CD4-positive, alpha-beta memory T cell (primary cell): ENCODE data around the gene RNF152. TPM values are rescaled to one million over a fixed set of nuclear protein-coding genes. Genes with fewer than 3 reads are reported as not detected.

Source experiments
- CTCF ChIA-PET: fragments of 350-600 bp; sonication (Branson Sonifier 250); formaldehyde crosslinking; loops from one replicate; lab custom pipeline; 2021; ENCODE audit warnings: inconsistent platforms; ENCODE audit not compliant: partially characterized antibody; lab: Charles Lee
- POLR2A ChIA-PET: fragments of 350-600 bp; sonication (Branson Sonifier 250); formaldehyde crosslinking; loops from one replicate; lab custom pipeline; 2021; ENCODE audit not compliant: partially characterized antibody; lab: Charles Lee
- DNase-seq, 5 donors: peaks; one replicate each; pipeline versions ENCODE4 v3.0.0 to v3.0.0-alpha.2; 2020 to 2022; ENCODE audit warnings: mixed read lengths in 1 of 5
- H3K27ac ChIP-seq: one replicate; pipeline ENCODE4 v1.7.0; 2013; ENCODE audit warnings: low read depth, low read length
- H3K27me3 ChIP-seq: 2 replicates; pipeline ENCODE4 v1.7.0; 2013; ENCODE audit warnings: mild to moderate bottlenecking, low read length, moderate library complexity; ENCODE audit not compliant: insufficient read depth
- H3K36me3 ChIP-seq: 2 replicates; pipeline ENCODE4 v1.7.0; 2013; ENCODE audit warnings: mild to moderate bottlenecking, low read length, moderate library complexity; ENCODE audit not compliant: insufficient read depth
- H3K4me1 ChIP-seq: 2 replicates; pipeline ENCODE4 v1.7.0; 2013; ENCODE audit warnings: mild to moderate bottlenecking, low read length, moderate library complexity; ENCODE audit not compliant: insufficient read depth
- H3K4me3 ChIP-seq, 2 donors: one replicate each; pipeline ENCODE4 v1.7.0; 2013; ENCODE audit warnings: low read length in 2 of 2, mild to moderate bottlenecking in 1 of 2
- H3K9me3 ChIP-seq, 2 donors: one replicate each; pipeline ENCODE4 v1.7.0; 2013; ENCODE audit warnings: low read length in 2 of 2, control low read depth in 1 of 2; ENCODE audit not compliant: control insufficient read depth in 1 of 2
- H3K27ac Mint-ChIP-seq, 7 donors: one replicate each; pipeline ENCODE4 v1.8.0; 2020 to 2021; ENCODE audit warnings: mixed read lengths in 7 of 7, mild to moderate bottlenecking in 6 of 7, inconsistent platforms in 3 of 7, moderate library complexity in 3 of 7
- H3K27me3 Mint-ChIP-seq, 2 donors: one replicate each; pipeline ENCODE4 v1.8.0; 2020 to 2021; ENCODE audit warnings: mixed read lengths in 2 of 2
- H3K36me3 Mint-ChIP-seq, 2 donors: one replicate each; pipeline ENCODE4 v1.8.0; 2020 to 2021; ENCODE audit warnings: mixed read lengths in 2 of 2, inconsistent platforms in 1 of 2, mild to moderate bottlenecking in 1 of 2
- H3K4me1 Mint-ChIP-seq, 4 donors: one replicate each; pipeline ENCODE4 v1.8.0; 2020 to 2021; ENCODE audit warnings: mixed read lengths in 4 of 4, mild to moderate bottlenecking in 1 of 4
- H3K4me3 Mint-ChIP-seq, 8 donors: one replicate each; pipeline ENCODE4 v1.8.0; 2020 to 2021; ENCODE audit warnings: mixed read lengths in 8 of 8, mild to moderate bottlenecking in 7 of 8, moderate library complexity in 6 of 8, inconsistent platforms in 3 of 8
- H3K9me3 Mint-ChIP-seq, 8 donors: one replicate each; pipeline ENCODE4 v1.8.0; 2020 to 2021; ENCODE audit warnings: mixed read lengths in 8 of 8, mild to moderate bottlenecking in 5 of 8, inconsistent platforms in 3 of 8, moderate library complexity in 1 of 8
- intact Hi-C: fragments of 100-400 bp; cut with micrococcal nuclease; formaldehyde crosslinking; loops from one replicate; pipeline ENCODE4 v1.15.1; 2023
- polyA plus RNA-seq, 2 donors: library from polyadenylated mRNA; unstranded; fragments of 300-500 nt; fragmentation: Illumina TruSeq; gene quantifications; one replicate each; pipeline ENCODE4 v1.2.3, GENCODE V29; 2021
- total RNA-seq, 2 experiments: library from RNA; stranded (reverse); gene quantifications; one replicate each; pipeline ENCODE4 v1.2.3, GENCODE V29; 2021

The RNF152 gene
- total and polyA plus RNA-seq, 4 experiments from 2014 or later: 0.06 to 0.20 TPM; not detected in 2

GRCh38 chr18:61908661-61909060 lies 15.9 kb upstream of the RNF152 start:
- H3K4me3 ChIP-seq: no peak overlapping the region
- ChIA-PET CTCF (interaction anchor here (1.5 kb wide), 1 partner anchor 327 kb away, joined by 3 read pairs; no protein-coding TSS in a partner anchor), POLR2A (no interaction called here)
- H3K9me3 ChIP-seq: no peaks in the 10 kb centered on the region
- H3K36me3 ChIP-seq: no peaks in the 10 kb centered on the region
- no peak overlapping the region for H3K4me3 Mint-ChIP-seq
- no peak overlapping the region for H3K27ac Mint-ChIP-seq
- no peaks in the 10 kb centered on the region for H3K4me1 Mint-ChIP-seq
- intact Hi-C loops: no loop called here
- H3K4me1 ChIP-seq: no peaks in the 10 kb centered on the region
- H3K36me3 Mint-ChIP-seq: no peaks in the 10 kb centered on the region
- H3K9me3 Mint-ChIP-seq: no peaks in the 10 kb centered on the region
- H3K27me3 Mint-ChIP-seq: peaks cover 5 to 7% of the 10 kb centered on the region in 2 donors
- H3K27me3 ChIP-seq: no peaks in the 10 kb centered on the region
- no peak overlapping the region for H3K27ac ChIP-seq
- DNase-seq: no peak

DNA sequence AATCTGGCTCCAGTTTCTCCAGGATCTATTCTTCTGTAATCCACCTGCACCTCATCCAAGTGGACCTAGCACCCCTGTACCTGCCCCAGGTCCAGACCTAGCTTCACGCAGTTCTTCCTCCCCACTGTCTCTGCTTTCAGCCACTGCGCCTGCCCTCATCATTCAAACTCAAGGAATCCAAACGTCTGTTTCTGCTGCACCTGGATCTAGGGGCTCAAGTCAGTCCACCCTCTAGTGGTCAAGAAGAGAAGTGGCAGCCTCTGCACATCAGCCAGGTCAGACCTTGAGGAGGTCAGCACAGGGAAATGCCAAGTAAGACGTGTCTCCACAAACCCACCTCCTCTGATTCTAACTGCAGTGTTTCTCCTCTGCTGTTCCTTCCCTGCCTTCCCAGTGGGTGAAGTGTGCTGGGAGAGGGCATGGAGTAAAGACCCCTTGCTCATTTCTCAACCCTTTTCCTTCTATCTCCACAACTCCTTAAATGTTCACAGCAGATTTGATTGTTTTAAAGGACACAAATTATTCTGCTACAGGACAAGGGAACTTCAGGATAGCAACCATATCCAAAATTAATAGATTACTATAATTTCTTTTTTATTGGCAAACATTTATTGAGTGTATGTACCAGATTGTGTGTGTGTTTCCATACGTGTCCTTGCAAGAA lies 8.6 kb upstream of the RNF152 start:
- Histone ChIP-seq H3K4me1 (no peaks in the 10 kb centered on the region), H3K4me3 (no peak overlapping the region), H3K36me3 (no peaks in the 10 kb centered on the region), H3K9me3 (no peaks in the 10 kb centered on the region), H3K27me3 (no peaks in the 10 kb centered on the region), H3K27ac (no peak overlapping the region)
- ChIA-PET CTCF (interaction anchor here (0.6 to 1.4 kb wide), 8 partner anchors 10 to 1912 kb away, joined by 3 to 5 read pairs (median 4); no protein-coding TSS in a partner anchor), POLR2A (no interaction called here)
- H3K4me3 Mint-ChIP-seq: no peak overlapping the region
- intact Hi-C loops: loop anchor here (1.0 to 2.0 kb wide), 3 partner anchors 230 to 319 kb away; no protein-coding TSS in a partner anchor
- peaks cover 16% of the 10 kb centered on the region in 2 donors for H3K27me3 Mint-ChIP-seq
- H3K36me3 Mint-ChIP-seq: no peaks in the 10 kb centered on the region
- H3K27ac Mint-ChIP-seq: no peak overlapping the region
- no peaks in the 10 kb centered on the region for H3K9me3 Mint-ChIP-seq
- peak; percentile 35 to 49 (median 43) for DNase-seq
- peaks cover 0 to 5% (median 2%) of the 10 kb centered on the region in 4 donors for H3K4me1 Mint-ChIP-seq

GRCh38 chr18:61900504-61901281 lies 7.9 kb upstream of the RNF152 start:
- CTCF ChIA-PET: interaction anchor here (0.6 to 1.3 kb wide), 6 partner anchors 13 to 1912 kb away, joined by 3 to 5 read pairs (median 4); no protein-coding TSS in a partner anchor
- intact Hi-C loops: loop anchor here (1.0 to 2.0 kb wide), 3 partner anchors 231 to 318 kb away; no protein-coding TSS in a partner anchor

DNA sequence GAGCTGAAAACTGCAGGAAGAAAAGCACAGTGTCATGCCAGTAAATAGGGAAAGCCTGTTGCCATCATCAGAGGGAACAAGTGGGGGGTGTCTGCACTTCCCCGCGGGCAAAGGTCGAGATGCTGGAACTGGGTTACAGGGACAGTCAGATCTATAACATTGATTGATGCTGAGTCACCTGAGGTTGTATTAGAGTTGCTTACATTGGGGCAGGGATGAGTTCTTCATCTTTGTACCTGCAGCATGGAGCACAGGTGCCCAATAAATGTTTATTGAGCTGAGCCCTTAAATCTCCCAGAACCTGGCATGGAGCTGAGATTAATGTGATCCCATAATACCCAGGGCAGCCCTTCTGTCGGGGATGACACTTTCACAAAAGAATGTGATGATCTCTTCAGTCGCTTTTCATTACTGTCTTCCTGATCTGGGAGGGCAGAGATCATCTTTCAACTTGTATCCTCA lies 5.9 kb upstream of the RNF152 start:
- Histone ChIP-seq H3K9me3 (no peaks in the 10 kb centered on the region), H3K27ac (no peak overlapping the region), H3K4me1 (peaks cover 6% of the 10 kb centered on the region), H3K4me3 (no peak overlapping the region), H3K27me3 (no peaks in the 10 kb centered on the region), H3K36me3 (no peaks in the 10 kb centered on the region)
- Mint-ChIP-seq H3K4me3 (no peak overlapping the region), H3K9me3 (no peaks in the 10 kb centered on the region), H3K27ac (no peak overlapping the region), H3K36me3 (peaks cover 0 to 1% of the 10 kb centered on the region in 2 donors), H3K4me1 (peaks cover 1 to 10% (median 3%) of the 10 kb centered on the region in 4 donors), H3K27me3 (peaks cover 15 to 16% of the 10 kb centered on the region in 2 donors)
- no peak for DNase-seq
- CTCF ChIA-PET: no interaction called here
- POLR2A ChIA-PET: no interaction called here
- intact Hi-C loops: no loop called here

More at GRCh38 chr18:61900504-61901281, 7.9 kb upstream of the RNF152 start:
- H3K4me1 ChIP-seq: no peaks in the 10 kb centered on the region
- no peaks in the 10 kb centered on the region for H3K9me3 ChIP-seq
- Mint-ChIP-seq H3K9me3 (no peaks in the 10 kb centered on the region), H3K4me3 (no peak overlapping the region), H3K27me3 (peaks cover 14 to 16% of the 10 kb centered on the region in 2 donors), H3K36me3 (no peaks in the 10 kb centered on the region), H3K4me1 (peaks cover 0 to 5% (median 2%) of the 10 kb centered on the region in 4 donors), H3K27ac (no peak overlapping the region)
- H3K27me3 ChIP-seq: no peaks in the 10 kb centered on the region
- no peak overlapping the region for H3K4me3 ChIP-seq
- POLR2A ChIA-PET: no interaction called here
- no peak overlapping the region for H3K27ac ChIP-seq
- DNase-seq: no peak
- no peaks in the 10 kb centered on the region for H3K36me3 ChIP-seq

GRCh38 chr18:61896757-61897156 lies 4.0 kb upstream of the RNF152 start:
- H3K27ac Mint-ChIP-seq: peak overlapping the region in 1 of 7 donors; percentile 32
- H3K36me3 Mint-ChIP-seq: peaks cover 0 to 7% of the 10 kb centered on the region in 2 donors
- Histone ChIP-seq H3K36me3 (no peaks in the 10 kb centered on the region), H3K4me3 (no peak overlapping the region), H3K27ac (no peak overlapping the region), H3K27me3 (peaks cover 11% of the 10 kb centered on the region), H3K9me3 (no peaks in the 10 kb centered on the region), H3K4me1 (peaks cover 6% of the 10 kb centered on the region)
- intact Hi-C loops: no loop called here
- H3K27me3 Mint-ChIP-seq: peaks cover 18 to 19% of the 10 kb centered on the region in 2 donors
- H3K9me3 Mint-ChIP-seq: no peaks in the 10 kb centered on the region
- peaks cover 4 to 20% (median 14%) of the 10 kb centered on the region in 4 donors for H3K4me1 Mint-ChIP-seq
- H3K4me3 Mint-ChIP-seq: peak overlapping the region in 1 of 8 donors; percentile 45
- DNase-seq: no peak
- CTCF ChIA-PET: no interaction called here
- POLR2A ChIA-PET: no interaction called here

DNA sequence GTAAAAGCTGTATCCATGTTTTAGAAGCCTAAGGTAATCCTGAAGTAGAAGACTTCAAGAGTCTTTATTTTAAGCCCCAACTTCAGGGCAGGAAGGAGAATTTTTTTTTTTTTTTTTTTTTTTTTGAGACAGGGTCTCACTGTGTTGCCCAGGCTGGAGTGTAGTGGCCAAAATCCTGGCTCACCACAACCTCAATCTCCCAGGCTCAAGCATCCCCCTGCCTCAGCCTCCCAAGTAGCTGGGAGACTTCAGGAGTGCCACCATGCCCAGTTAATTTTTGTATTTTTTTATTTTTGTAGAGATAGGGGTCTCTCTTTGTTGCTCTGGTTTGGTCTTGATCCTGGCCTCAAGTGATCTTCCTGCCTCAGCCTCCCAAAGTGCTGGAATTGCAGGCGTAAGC lies 3.3 kb upstream of the RNF152 start:
- CTCF ChIA-PET: interaction anchor here (0.5 to 1.2 kb wide), 3 partner anchors 10 to 353 kb away, joined by 3 to 5 read pairs (median 4); no protein-coding TSS in a partner anchor
- Histone ChIP-seq H3K9me3 (no peaks in the 10 kb centered on the region), H3K36me3 (no peaks in the 10 kb centered on the region), H3K4me3 (no peak overlapping the region), H3K27ac (no peak overlapping the region), H3K27me3 (peaks cover 11% of the 10 kb centered on the region), H3K4me1 (peaks cover 6% of the 10 kb centered on the region)
- Mint-ChIP-seq H3K27ac (peak overlapping the region in 1 of 7 donors; percentile 32), H3K4me3 (peak overlapping the region in 6 of 8 donors; percentile 5 to 63 (median 35)), H3K4me1 (peaks cover 3 to 19% (median 11%) of the 10 kb centered on the region in 4 donors), H3K36me3 (peaks cover 0 to 7% of the 10 kb centered on the region in 2 donors), H3K9me3 (no peaks in the 10 kb centered on the region), H3K27me3 (peaks cover 14 to 17% of the 10 kb centered on the region in 2 donors)
- DNase-seq: no peak
- POLR2A ChIA-PET: no interaction called here
- intact Hi-C loops: no loop called here
